Loucy (cell line): ENCODE results near the gene CASZ1.

Source experiments
- H2AFZ ChIP-seq: fragments of 200-600 bp; sonication (generic); 2 replicates; pipeline ENCODE4 v1.6.0; 2016; ENCODE audit warnings: antibody characterized with exemption, mild to moderate bottlenecking, low read length, moderate library complexity
- H3F3A ChIP-seq: fragments of 200-600 bp; 2 replicates; pipeline ENCODE4 v1.6.0; 2016; ENCODE audit warnings: antibody characterized with exemption, low read depth, mild to moderate bottlenecking
- H3K27me3 ChIP-seq: fragments of 200-600 bp; sonication (generic); 2 replicates; pipeline ENCODE4 v1.6.1; 2014; ENCODE audit warnings: low read length, mild to moderate bottlenecking; ENCODE audit not compliant: insufficient read depth, poor library complexity, severe bottlenecking
- H3K36me3 ChIP-seq: fragments of 200-600 bp; sonication (generic); 2 replicates; pipeline ENCODE4 v1.6.1; 2016; ENCODE audit warnings: low read length; ENCODE audit not compliant: insufficient read depth
- H3K4me1 ChIP-seq: fragments of 200-600 bp; sonication (generic); 2 replicates; pipeline ENCODE4 v1.5.1; 2014; ENCODE audit warnings: low read length, mild to moderate bottlenecking; ENCODE audit not compliant: insufficient read depth, poor library complexity, severe bottlenecking
- H3K4me2 ChIP-seq: fragments of 200-600 bp; sonication (generic); 2 replicates; pipeline ENCODE4 v1.6.0; 2014; ENCODE audit warnings: antibody characterized with exemption, low read length, low read depth, mild to moderate bottlenecking; ENCODE audit not compliant: poor library complexity, severe bottlenecking
- H3K4me3 ChIP-seq: fragments of 200-600 bp; sonication (generic); 2 replicates; pipeline ENCODE4 v1.5.1; 2014; ENCODE audit warnings: low read length, mild to moderate bottlenecking, mixed read lengths; ENCODE audit not compliant: poor library complexity, severe bottlenecking
- H3K79me2 ChIP-seq: fragments of 200-600 bp; sonication (generic); 2 replicates; pipeline ENCODE4 v1.6.1; 2014; ENCODE audit warnings: low read length; ENCODE audit not compliant: insufficient read depth
- H3K9ac ChIP-seq: fragments of 200-600 bp; sonication (generic); 2 replicates; pipeline ENCODE4 v1.6.0; 2014; ENCODE audit warnings: mild to moderate bottlenecking, low read depth, low read length, moderate library complexity; ENCODE audit not compliant: poor library complexity, severe bottlenecking
- H3K9me2 ChIP-seq: fragments of 200-600 bp; sonication (generic); replicated peaks from 2 replicates; pipeline ENCODE4 v1.6.1; 2016; ENCODE audit warnings: low read depth, low read length, mixed read lengths
- H3K9me3 ChIP-seq: fragments of 200-600 bp; sonication (generic); 2 replicates; pipeline ENCODE4 v1.6.1; 2014; ENCODE audit warnings: mild to moderate bottlenecking, antibody characterized with exemption, low read length, low read depth; ENCODE audit not compliant: insufficient read depth
- H4K20me1 ChIP-seq: fragments of 200-600 bp; sonication (generic); 2 replicates; pipeline ENCODE4 v1.6.0; 2014; ENCODE audit warnings: antibody characterized with exemption, low read length, mild to moderate bottlenecking; ENCODE audit not compliant: insufficient read depth, poor library complexity, severe bottlenecking
- EZH2phosphoT487 ChIP-seq: fragments of 200-600 bp; IDR thresholded peaks from 2 replicates; pipeline ENCODE4 v1.6.1; 2018; ENCODE audit warnings: antibody characterized with exemption, mild to moderate bottlenecking, moderate library complexity, borderline replicate concordance
- TF ChIP-seq, protein P1 (sequence below): fragments of 200-600 bp; sonication (generic); conservative IDR thresholded peaks from 2 replicates; pipeline ENCODE4 v1.5.1; 2014; ENCODE audit warnings: mild to moderate bottlenecking, antibody characterized with exemption, low read length

CASZ1 gene

DNA sequence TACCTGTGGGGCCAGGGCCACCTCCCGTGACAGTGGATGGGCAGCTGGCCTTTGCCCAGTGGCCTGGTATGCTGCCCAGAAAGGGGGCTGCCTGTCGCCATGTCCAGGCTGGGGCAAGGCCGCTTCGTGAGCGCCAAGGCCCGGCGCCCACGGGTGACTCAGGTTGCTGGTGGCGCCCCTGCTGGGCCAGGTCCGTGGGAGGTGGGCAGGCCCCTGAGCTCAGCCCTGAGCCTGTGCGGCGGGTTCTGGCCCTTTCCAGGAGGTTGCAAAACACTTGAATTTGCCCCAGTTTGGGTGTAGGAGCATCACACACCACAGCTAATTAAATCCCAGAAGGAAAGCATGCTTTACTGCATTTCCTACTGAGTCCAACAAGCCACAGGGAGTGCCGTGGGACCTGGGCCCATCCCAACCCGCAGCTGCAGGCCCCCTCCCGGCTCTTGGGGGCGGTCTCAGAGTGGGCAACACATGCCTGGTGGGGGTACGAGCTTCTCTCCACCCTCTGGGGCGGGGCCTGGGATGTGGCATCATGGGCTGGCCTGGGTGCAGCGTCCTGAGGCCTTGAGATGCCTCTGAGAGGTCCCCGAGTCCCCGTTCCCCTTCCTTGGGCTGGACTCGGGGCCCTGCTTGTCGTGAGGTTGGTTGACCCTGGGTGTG is 161.9 kb downstream of the CASZ1 start:
- no peaks in the 10 kb centered on the region for H3K27me3 ChIP-seq
- peaks cover 2% of the 10 kb centered on the region; the same call in 1 of the 2 replicates for H3K36me3 ChIP-seq
- H3F3A ChIP-seq, result no peaks in the 10 kb centered on the region
- no peak overlapping the region for H2AFZ ChIP-seq
- H3K4me2 ChIP-seq, result no peak overlapping the region
- no peak overlapping the region for H3K4me3 ChIP-seq
- TF ChIP-seq EZH2phosphoT487, result no peak
- TF ChIP-seq, protein P1, sequence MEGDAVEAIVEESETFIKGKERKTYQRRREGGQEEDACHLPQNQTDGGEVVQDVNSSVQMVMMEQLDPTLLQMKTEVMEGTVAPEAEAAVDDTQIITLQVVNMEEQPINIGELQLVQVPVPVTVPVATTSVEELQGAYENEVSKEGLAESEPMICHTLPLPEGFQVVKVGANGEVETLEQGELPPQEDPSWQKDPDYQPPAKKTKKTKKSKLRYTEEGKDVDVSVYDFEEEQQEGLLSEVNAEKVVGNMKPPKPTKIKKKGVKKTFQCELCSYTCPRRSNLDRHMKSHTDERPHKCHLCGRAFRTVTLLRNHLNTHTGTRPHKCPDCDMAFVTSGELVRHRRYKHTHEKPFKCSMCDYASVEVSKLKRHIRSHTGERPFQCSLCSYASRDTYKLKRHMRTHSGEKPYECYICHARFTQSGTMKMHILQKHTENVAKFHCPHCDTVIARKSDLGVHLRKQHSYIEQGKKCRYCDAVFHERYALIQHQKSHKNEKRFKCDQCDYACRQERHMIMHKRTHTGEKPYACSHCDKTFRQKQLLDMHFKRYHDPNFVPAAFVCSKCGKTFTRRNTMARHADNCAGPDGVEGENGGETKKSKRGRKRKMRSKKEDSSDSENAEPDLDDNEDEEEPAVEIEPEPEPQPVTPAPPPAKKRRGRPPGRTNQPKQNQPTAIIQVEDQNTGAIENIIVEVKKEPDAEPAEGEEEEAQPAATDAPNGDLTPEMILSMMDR, result no peak
- H3K4me1 ChIP-seq, result peaks cover 4% of the 10 kb centered on the region
- H4K20me1 ChIP-seq, result no peaks in the 10 kb centered on the region
- no peak overlapping the region for H3K9ac ChIP-seq
- no peaks in the 10 kb centered on the region for H3K9me2 ChIP-seq
- H3K9me3 ChIP-seq, result no peaks in the 10 kb centered on the region
- no peaks in the 10 kb centered on the region for H3K79me2 ChIP-seq

DNA sequence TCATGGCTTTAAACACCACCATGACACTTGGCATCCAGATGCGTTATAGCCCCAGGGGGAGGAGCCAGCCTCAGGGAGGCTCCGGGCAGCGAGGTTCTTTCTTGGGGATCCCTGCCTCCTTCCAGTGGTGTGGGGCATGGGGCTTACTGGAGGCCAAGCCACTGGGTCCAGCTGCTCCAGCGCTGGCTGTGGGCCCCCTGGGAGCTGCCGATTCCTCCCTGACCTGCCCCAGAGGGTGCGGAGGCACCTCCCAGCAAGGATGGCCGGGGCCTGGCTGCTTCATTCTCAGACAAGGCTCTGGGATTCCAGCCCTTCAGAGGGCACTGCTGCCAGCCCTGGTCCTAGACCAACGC is 162.4 kb downstream of the CASZ1 start:
- Histone ChIP-seq H3K9me3 (no peaks in the 10 kb centered on the region), H3K79me2 (no peaks in the 10 kb centered on the region), H3K4me2 (no peak overlapping the region), H3K36me3 (peaks cover 4% of the 10 kb centered on the region; the same call in 1 of the 2 replicates), H3K9me2 (no peaks in the 10 kb centered on the region), H2AFZ (no peak overlapping the region), H3K27me3 (no peaks in the 10 kb centered on the region), H4K20me1 (no peaks in the 10 kb centered on the region), H3K4me3 (no peak overlapping the region), H3K9ac (no peak overlapping the region), H3K4me1 (peaks cover 4% of the 10 kb centered on the region), H3F3A (no peaks in the 10 kb centered on the region)
- no peak for TF ChIP-seq EZH2phosphoT487
- TF ChIP-seq, protein P1, result no peak

GRCh38 chr1:10633416-10633815 is 163.0 kb downstream of the CASZ1 start:
- H3K27me3 ChIP-seq, result no peaks in the 10 kb centered on the region
- H3K4me1 ChIP-seq, result peaks cover 4% of the 10 kb centered on the region
- TF ChIP-seq EZH2phosphoT487, result no peak
- TF ChIP-seq, protein P1, result no peak
- H3F3A ChIP-seq, result no peaks in the 10 kb centered on the region
- no peaks in the 10 kb centered on the region for H3K9me2 ChIP-seq
- no peak overlapping the region for H2AFZ ChIP-seq
- H3K79me2 ChIP-seq, result no peaks in the 10 kb centered on the region
- no peak overlapping the region for H3K4me2 ChIP-seq
- no peak overlapping the region for H3K9ac ChIP-seq
- peaks cover 4% of the 10 kb centered on the region; the same call in 1 of the 2 replicates for H3K36me3 ChIP-seq
- no peaks in the 10 kb centered on the region for H3K9me3 ChIP-seq
- no peaks in the 10 kb centered on the region for H4K20me1 ChIP-seq
- H3K4me3 ChIP-seq, result no peak overlapping the region
